ENCODE data around the gene FAM9C.

The FAM9C gene

GRCh38 chrX:13036896-13037295, 7.5 kb downstream of the FAM9C start:
- no peak for DNase-seq

- DNase-seq: no peak
Measured at GRCh38 chrX:13033193-13033592, 11.2 kb downstream of the FAM9C start.

GRCh38 chrX:13029887-13030771, 14.3 kb downstream of the FAM9C start:
- DNase-seq: peak; percentile 64

GRCh38 chrX:13029637-13029886, 14.9 kb downstream of the FAM9C start:
- no peak for DNase-seq

GRCh38 chrX:13028871-13029636, 15.4 kb downstream of the FAM9C start:
- DNase-seq: no peak

- no peak for DNase-seq
Measured at GRCh38 chrX:13026877-13027652, 17.4 kb downstream of the FAM9C start.

GRCh38 chrX:13024986-13025385, 19.4 kb downstream of the FAM9C start:
- no peak for DNase-seq

- no peak for DNase-seq
Measured at GRCh38 chrX:13023979-13024378, 20.4 kb downstream of the FAM9C start.

GRCh38 chrX:13023567-13023966, 20.9 kb downstream of the FAM9C start:
- DNase-seq: no peak

GRCh38 chrX:13022926-13023325, 21.5 kb downstream of the FAM9C start:
- DNase-seq: peak; percentile 37

GRCh38 chrX:13016731-13017130, 27.7 kb downstream of the FAM9C start:
- peak; percentile 40 for DNase-seq

GRCh38 chrX:13015536-13016236, 28.7 kb downstream of the FAM9C start:
- DNase-seq: peak; percentile 80

- DNase-seq: no peak
Measured at GRCh38 chrX:13014111-13015096, 30.0 kb downstream of the FAM9C start.

- DNase-seq: peak; percentile 89
Measured at GRCh38 chrX:13013363-13014110, 30.9 kb downstream of the FAM9C start.

- DNase-seq: no peak
Measured at GRCh38 chrX:13010546-13010945, 33.9 kb downstream of the FAM9C start.

- no peak for DNase-seq
Measured at GRCh38 chrX:13009844-13010243, 34.6 kb downstream of the FAM9C start.

- DNase-seq: no peak
Measured at GRCh38 chrX:13009273-13009672, 35.1 kb downstream of the FAM9C start.

- DNase-seq: no peak
Measured at GRCh38 chrX:13008851-13009250, 35.6 kb downstream of the FAM9C start.

GRCh38 chrX:13008189-13008533, 36.3 kb downstream of the FAM9C start:
- peak; percentile 45 for DNase-seq

- DNase-seq: no peak
Measured at GRCh38 chrX:13007519-13008188, 36.8 kb downstream of the FAM9C start.

All from inflammatory macrophage treated with lipopolysaccharide for 4 hours (primary cell).